Measurements from ENCODE around the gene C1QTNF2. TPM values are rescaled to one million over a fixed set of nuclear protein-coding genes. Genes with fewer than 3 reads are reported as not detected.

The C1QTNF2 gene
- total and polyA plus RNA-seq, 2 donors (not counting 1 experiment from before 2014, with no cell fraction given) = 2.3 TPM

DNA sequence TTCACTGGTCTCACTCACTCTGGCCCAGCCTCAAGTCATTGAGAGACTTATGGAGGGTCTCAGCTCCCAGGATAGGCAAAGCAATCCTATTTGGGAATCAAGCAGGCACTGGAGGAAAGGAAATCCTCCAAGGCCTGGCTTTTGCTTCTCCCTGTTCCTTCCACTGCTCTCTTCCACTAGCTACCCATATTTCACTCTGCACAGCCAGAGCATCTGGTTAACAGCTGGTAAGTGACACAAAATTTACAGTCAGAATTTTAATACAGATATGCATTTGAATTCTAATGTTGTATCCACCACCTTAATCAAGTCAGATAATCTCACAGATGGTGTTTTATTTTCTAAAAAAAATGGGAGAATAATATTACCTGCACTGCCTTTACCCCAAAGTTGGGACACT is 868 bp upstream of the C1QTNF2 start:
- no peak overlapping the region for H3K4me2 ChIP-seq (ENCODE audit: extremely low read depth, insufficient read depth, low read length)
- peaks cover 8% of the 10 kb centered on the region for H3K4me1 ChIP-seq (ENCODE audit: control insufficient read depth, extremely low read depth, insufficient read depth, low read length)
- TF ChIP-seq, protein P1, sequence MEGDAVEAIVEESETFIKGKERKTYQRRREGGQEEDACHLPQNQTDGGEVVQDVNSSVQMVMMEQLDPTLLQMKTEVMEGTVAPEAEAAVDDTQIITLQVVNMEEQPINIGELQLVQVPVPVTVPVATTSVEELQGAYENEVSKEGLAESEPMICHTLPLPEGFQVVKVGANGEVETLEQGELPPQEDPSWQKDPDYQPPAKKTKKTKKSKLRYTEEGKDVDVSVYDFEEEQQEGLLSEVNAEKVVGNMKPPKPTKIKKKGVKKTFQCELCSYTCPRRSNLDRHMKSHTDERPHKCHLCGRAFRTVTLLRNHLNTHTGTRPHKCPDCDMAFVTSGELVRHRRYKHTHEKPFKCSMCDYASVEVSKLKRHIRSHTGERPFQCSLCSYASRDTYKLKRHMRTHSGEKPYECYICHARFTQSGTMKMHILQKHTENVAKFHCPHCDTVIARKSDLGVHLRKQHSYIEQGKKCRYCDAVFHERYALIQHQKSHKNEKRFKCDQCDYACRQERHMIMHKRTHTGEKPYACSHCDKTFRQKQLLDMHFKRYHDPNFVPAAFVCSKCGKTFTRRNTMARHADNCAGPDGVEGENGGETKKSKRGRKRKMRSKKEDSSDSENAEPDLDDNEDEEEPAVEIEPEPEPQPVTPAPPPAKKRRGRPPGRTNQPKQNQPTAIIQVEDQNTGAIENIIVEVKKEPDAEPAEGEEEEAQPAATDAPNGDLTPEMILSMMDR (conservative IDR thresholded peaks at IDR 0.05 in 1 of 2, IDR thresholded peaks at IDR 0.05 in 1 of 2; ENCODE audit: low read depth in 1 of 2, low read length in 2 of 2) = no peak
- no peak for TF ChIP-seq EZH2 (IDR thresholded peaks at IDR 0.05; ENCODE audit: low read length, missing control alignments)
- no peaks in the 10 kb centered on the region for H3K27me3 ChIP-seq (ENCODE audit: control insufficient read depth, insufficient read depth, low read length)
- H3K4me3 ChIP-seq (replicated peaks in 1 of 4; ENCODE audit: control extremely low read depth in 1 of 4, insufficient read depth in 1 of 4, low read depth in 3 of 4, low read length in 4 of 4) = no peak overlapping the region
- no peak overlapping the region for H2AFZ ChIP-seq (ENCODE audit: low read length)
- H3K9ac ChIP-seq (ENCODE audit: insufficient read depth, low read length) = no peak overlapping the region
- no peaks in the 10 kb centered on the region for H4K20me1 ChIP-seq (ENCODE audit: control insufficient read depth, extremely low read depth, insufficient read depth, low read length)
- DNase-seq (ENCODE audit: low read depth in 2 of 2) = no peak
- no peaks in the 10 kb centered on the region for H3K36me3 ChIP-seq (ENCODE audit: control insufficient read depth, insufficient read depth, low read length)
- H3K27ac ChIP-seq (ENCODE audit: insufficient read depth, low read length) = no peak overlapping the region
- no peaks in the 10 kb centered on the region for H3K79me2 ChIP-seq (ENCODE audit: control insufficient read depth, insufficient read depth, low read length)
- H3K9me3 ChIP-seq (ENCODE audit: control insufficient read depth, insufficient read depth, low read depth, low read length) = no peaks in the 10 kb centered on the region

DNA sequence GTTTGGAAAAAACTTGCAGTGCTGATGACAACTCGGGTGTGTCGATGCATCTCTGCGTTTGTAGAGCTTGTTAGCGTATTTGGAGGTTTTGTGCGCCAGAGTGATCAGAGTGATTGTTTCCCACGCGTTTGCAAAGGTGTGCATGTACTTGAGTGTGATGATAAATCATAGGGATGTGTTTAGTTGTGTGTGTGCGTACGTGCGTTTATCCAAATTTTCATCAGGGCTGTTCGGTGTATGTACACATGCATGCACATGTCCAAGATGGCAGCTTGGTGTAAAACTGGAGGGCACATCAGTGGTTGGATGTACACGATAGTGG is 248 bp upstream of the C1QTNF2 start:
- peaks cover 8% of the 10 kb centered on the region for H3K4me1 ChIP-seq (ENCODE audit: control insufficient read depth, extremely low read depth, insufficient read depth, low read length)
- peak overlapping the region; percentile 96 for H2AFZ ChIP-seq (ENCODE audit: low read length)
- peak overlapping the region; percentile 60 for H3K9ac ChIP-seq (ENCODE audit: insufficient read depth, low read length)
- peak overlapping the region; percentile 45 to 77 (median 71) for H3K4me3 ChIP-seq (replicated peaks in 1 of 4; ENCODE audit: control extremely low read depth in 1 of 4, insufficient read depth in 1 of 4, low read depth in 3 of 4, low read length in 4 of 4)
- H3K79me2 ChIP-seq (ENCODE audit: control insufficient read depth, insufficient read depth, low read length) = no peaks in the 10 kb centered on the region
- no peak for TF ChIP-seq EZH2 (IDR thresholded peaks at IDR 0.05; ENCODE audit: low read length, missing control alignments)
- TF ChIP-seq, protein P1 (conservative IDR thresholded peaks at IDR 0.05 in 1 of 2, IDR thresholded peaks at IDR 0.05 in 1 of 2; ENCODE audit: low read depth in 1 of 2, low read length in 2 of 2) = no peak
- DNase-seq (ENCODE audit: low read depth in 2 of 2) = no peak
- H3K27me3 ChIP-seq (ENCODE audit: control insufficient read depth, insufficient read depth, low read length) = no peaks in the 10 kb centered on the region
- no peaks in the 10 kb centered on the region for H3K9me3 ChIP-seq (ENCODE audit: control insufficient read depth, insufficient read depth, low read depth, low read length)
- no peak overlapping the region for H3K27ac ChIP-seq (ENCODE audit: insufficient read depth, low read length)
- H3K4me2 ChIP-seq (ENCODE audit: extremely low read depth, insufficient read depth, low read length) = peak overlapping the region; percentile 96
- no peaks in the 10 kb centered on the region for H4K20me1 ChIP-seq (ENCODE audit: control insufficient read depth, extremely low read depth, insufficient read depth, low read length)
- no peaks in the 10 kb centered on the region for H3K36me3 ChIP-seq (ENCODE audit: control insufficient read depth, insufficient read depth, low read length)

DNA sequence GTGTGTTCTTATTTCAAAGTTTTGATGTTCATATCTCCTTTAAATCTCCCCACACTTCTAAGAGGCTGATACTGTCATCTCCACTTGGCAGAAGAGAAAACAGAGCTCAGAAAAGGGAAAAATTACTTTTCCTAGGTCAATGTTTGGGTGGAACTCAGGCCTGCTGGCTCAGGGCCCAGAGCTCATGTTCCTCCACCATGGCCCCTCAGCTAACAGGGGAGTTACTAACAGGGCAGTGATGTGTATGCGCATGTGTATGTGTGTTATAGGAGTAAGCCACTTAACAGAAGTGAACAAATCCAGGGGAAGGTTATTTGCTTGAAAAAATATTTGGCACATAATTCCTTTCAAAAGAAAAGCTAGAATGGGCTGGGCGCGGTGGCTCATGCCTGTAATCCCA is 2.5 kb downstream of the C1QTNF2 start:
- no peak overlapping the region for H3K27ac ChIP-seq (ENCODE audit: insufficient read depth, low read length)
- H3K4me1 ChIP-seq (ENCODE audit: control insufficient read depth, extremely low read depth, insufficient read depth, low read length) = peaks cover 8% of the 10 kb centered on the region
- H2AFZ ChIP-seq (ENCODE audit: low read length) = no peak overlapping the region
- no peaks in the 10 kb centered on the region for H3K9me3 ChIP-seq (ENCODE audit: control insufficient read depth, insufficient read depth, low read depth, low read length)
- H3K4me3 ChIP-seq (replicated peaks in 1 of 4; ENCODE audit: control extremely low read depth in 1 of 4, insufficient read depth in 1 of 4, low read depth in 3 of 4, low read length in 4 of 4) = no peak overlapping the region
- H3K4me2 ChIP-seq (ENCODE audit: extremely low read depth, insufficient read depth, low read length) = no peak overlapping the region
- H3K27me3 ChIP-seq (ENCODE audit: control insufficient read depth, insufficient read depth, low read length) = no peaks in the 10 kb centered on the region
- no peaks in the 10 kb centered on the region for H3K79me2 ChIP-seq (ENCODE audit: control insufficient read depth, insufficient read depth, low read length)
- no peaks in the 10 kb centered on the region for H3K36me3 ChIP-seq (ENCODE audit: control insufficient read depth, insufficient read depth, low read length)
- DNase-seq (ENCODE audit: low read depth in 2 of 2) = no peak
- no peak overlapping the region for H3K9ac ChIP-seq (ENCODE audit: insufficient read depth, low read length)
- no peak for TF ChIP-seq EZH2 (IDR thresholded peaks at IDR 0.05; ENCODE audit: low read length, missing control alignments)
- TF ChIP-seq, protein P1 (conservative IDR thresholded peaks at IDR 0.05 in 1 of 2, IDR thresholded peaks at IDR 0.05 in 1 of 2; ENCODE audit: low read depth in 1 of 2, low read length in 2 of 2) = no peak
- H4K20me1 ChIP-seq (ENCODE audit: control insufficient read depth, extremely low read depth, insufficient read depth, low read length) = no peaks in the 10 kb centered on the region
